ENCODE data around the gene DAZAP2.

GRCh38 chr12:51232642-51233041 lies 6.0 kb upstream of the DAZAP2 start:
- no peak for TF ChIP-seq POLR2A (IDR thresholded peaks at IDR 0.05; ENCODE audit: low read depth, low read length)
- no peak for TF ChIP-seq CTCF (conservative IDR thresholded peaks at IDR 0.05; ENCODE audit: low read depth, low read length)
- no peak for TF ChIP-seq RAD21 (IDR thresholded peaks at IDR 0.05; ENCODE audit: low read length)
- no peak for TF ChIP-seq MXI1 (IDR thresholded peaks at IDR 0.05; ENCODE audit: borderline replicate concordance, low read depth, low read length)
- TF ChIP-seq SMC3 (IDR thresholded peaks at IDR 0.05; ENCODE audit: low read depth, low read length) = no peak
- TF ChIP-seq ELK1 (IDR thresholded peaks at IDR 0.05; ENCODE audit: borderline replicate concordance, low read depth, low read length) = no peak
- no peak for TF ChIP-seq FOS (IDR thresholded peaks at IDR 0.05; ENCODE audit: low read depth, low read length)
- TF ChIP-seq CEBPB (IDR thresholded peaks at IDR 0.05; ENCODE audit: low read depth, low read length) = no peak
- no peak for TF ChIP-seq RFX5 (IDR thresholded peaks at IDR 0.05; ENCODE audit: low read depth, low read length)
- no peak for TF ChIP-seq RCOR1 (IDR thresholded peaks at IDR 0.05; ENCODE audit: insufficient replicate concordance, low read length)
- no peak for TF ChIP-seq NFE2L2 (IDR thresholded peaks at IDR 0.05; ENCODE audit: low read depth, low read length)
- no peak for TF ChIP-seq BHLHE40 (IDR thresholded peaks at IDR 0.05; ENCODE audit: low read depth, low read length)
- no peak for TF ChIP-seq USF2 (IDR thresholded peaks at IDR 0.05; ENCODE audit: low read depth, low read length)
